ENCODE measurements around the gene KCNIP4.

The KCNIP4 gene

DNA sequence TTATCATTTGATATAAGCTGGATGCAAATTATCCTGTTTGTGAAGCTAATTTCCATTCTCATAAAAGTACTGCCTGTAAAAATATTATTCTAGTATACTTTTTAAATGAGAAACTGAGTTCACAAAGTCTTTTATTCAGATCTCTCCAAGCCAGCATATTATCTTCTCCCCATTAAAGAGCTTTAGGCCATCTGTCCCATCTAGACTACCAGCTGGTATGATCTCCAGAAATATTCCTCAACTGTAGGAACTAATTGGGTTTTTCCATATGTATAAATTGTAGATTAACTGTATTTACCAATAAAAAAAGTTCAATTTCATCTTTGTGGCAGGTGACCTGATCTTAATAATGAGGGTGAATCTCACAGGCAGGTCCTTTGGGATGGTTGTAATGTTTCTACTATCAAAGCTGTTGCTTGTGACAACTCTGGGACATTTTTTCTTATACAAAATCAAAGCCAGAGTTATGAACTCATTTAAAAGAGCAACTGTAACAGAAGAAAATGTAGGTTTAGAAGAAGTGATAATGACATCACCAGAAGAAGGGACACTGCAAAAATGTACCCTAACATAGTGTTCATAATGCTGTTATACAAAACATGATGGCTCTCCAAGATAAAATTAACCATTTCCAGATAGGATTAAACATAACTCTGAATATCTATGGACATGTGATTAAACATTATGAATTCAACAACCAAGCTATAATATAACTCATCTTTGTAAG is 132.8 kb downstream of the KCNIP4 start:
- Histone ChIP-seq H3K36me3 (ENCODE audit: control insufficient read depth, insufficient read depth, low read length) (no peaks in the 10 kb centered on the region), H3K27ac (ENCODE audit: low read length) (no peak overlapping the region), H3K4me1 (ENCODE audit: control insufficient read depth, insufficient read depth, low read length) (no peaks in the 10 kb centered on the region), H3K27me3 (ENCODE audit: control insufficient read depth, insufficient read depth, low read length) (no peaks in the 10 kb centered on the region), H3K9me3 (ENCODE audit: control insufficient read depth, insufficient read depth, low read length) (no peaks in the 10 kb centered on the region), H3K4me3 (ENCODE audit: low read length) (no peak overlapping the region)
- DNase-seq (ENCODE audit: low read depth, low spot score), result no peak

DNA sequence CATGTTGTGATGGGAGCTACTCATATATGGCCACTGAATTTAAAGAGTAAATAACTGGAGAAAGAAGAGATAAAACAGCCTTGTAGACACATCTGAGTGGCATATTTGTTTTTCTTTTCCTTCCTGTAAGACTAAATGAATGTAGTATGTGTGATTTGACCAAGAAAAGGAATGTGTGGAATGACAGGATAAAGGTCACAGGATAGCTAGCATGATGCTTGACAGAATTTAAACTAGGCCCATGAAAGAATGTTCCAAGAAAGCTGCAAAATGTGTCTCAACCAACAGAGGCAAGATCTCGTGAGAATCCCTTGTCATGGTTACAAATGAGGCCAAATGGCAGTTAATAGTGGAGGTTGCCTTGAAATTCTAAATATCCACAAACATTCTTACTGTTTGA is 137.0 kb downstream of the KCNIP4 start:
- no CpG with 5 or more reads among the region's 1 CpG for WGBS (ENCODE audit: insufficient coverage, insufficient read length)

GRCh38 chr4:21806991-21807390 is 141.6 kb downstream of the KCNIP4 start:
- H3K27ac ChIP-seq (ENCODE audit: low read length), result no peak overlapping the region
- no peaks in the 10 kb centered on the region for H3K4me1 ChIP-seq (ENCODE audit: control insufficient read depth, insufficient read depth, low read length)
- no peak for DNase-seq (ENCODE audit: low read depth, low spot score)
- H3K9me3 ChIP-seq (ENCODE audit: control insufficient read depth, insufficient read depth, low read length), result no peaks in the 10 kb centered on the region
- WGBS (ENCODE audit: insufficient coverage, insufficient read length), result no CpG with 5 or more reads among the region's 3 CpGs
- no peaks in the 10 kb centered on the region for H3K36me3 ChIP-seq (ENCODE audit: control insufficient read depth, insufficient read depth, low read length)
- no peaks in the 10 kb centered on the region for H3K27me3 ChIP-seq (ENCODE audit: control insufficient read depth, insufficient read depth, low read length)
- no peak overlapping the region for H3K4me3 ChIP-seq (ENCODE audit: low read length)

More for the DNA sequence above, 137.0 kb downstream of the KCNIP4 start:
- no peak for DNase-seq (ENCODE audit: low read depth, low spot score)
- H3K4me1 ChIP-seq (ENCODE audit: control insufficient read depth, insufficient read depth, low read length), result no peaks in the 10 kb centered on the region
- H3K27ac ChIP-seq (ENCODE audit: low read length), result no peak overlapping the region
- H3K27me3 ChIP-seq (ENCODE audit: control insufficient read depth, insufficient read depth, low read length), result no peaks in the 10 kb centered on the region
- H3K4me3 ChIP-seq (ENCODE audit: low read length), result no peak overlapping the region
- no peaks in the 10 kb centered on the region for H3K9me3 ChIP-seq (ENCODE audit: control insufficient read depth, insufficient read depth, low read length)
- no peaks in the 10 kb centered on the region for H3K36me3 ChIP-seq (ENCODE audit: control insufficient read depth, insufficient read depth, low read length)

- Histone ChIP-seq H3K27ac (ENCODE audit: low read length) (no peak overlapping the region), H3K4me1 (ENCODE audit: control insufficient read depth, insufficient read depth, low read length) (no peaks in the 10 kb centered on the region), H3K9me3 (ENCODE audit: control insufficient read depth, insufficient read depth, low read length) (no peaks in the 10 kb centered on the region), H3K4me3 (ENCODE audit: low read length) (no peak overlapping the region), H3K27me3 (ENCODE audit: control insufficient read depth, insufficient read depth, low read length) (no peaks in the 10 kb centered on the region), H3K36me3 (ENCODE audit: control insufficient read depth, insufficient read depth, low read length) (no peaks in the 10 kb centered on the region)
- WGBS (ENCODE audit: insufficient coverage, insufficient read length), result no CpG with 5 or more reads among the region's 1 CpG
- no peak for DNase-seq (ENCODE audit: low read depth, low spot score)
Measured at GRCh38 chr4:21802406-21802805, 146.2 kb downstream of the KCNIP4 start.

GRCh38 chr4:21801661-21802385 is 146.7 kb downstream of the KCNIP4 start:
- no peak overlapping the region for H3K4me3 ChIP-seq (ENCODE audit: low read length)
- no peak for DNase-seq (ENCODE audit: low read depth, low spot score)
- H3K27ac ChIP-seq (ENCODE audit: low read length), result no peak overlapping the region
- no peaks in the 10 kb centered on the region for H3K36me3 ChIP-seq (ENCODE audit: control insufficient read depth, insufficient read depth, low read length)
- no peaks in the 10 kb centered on the region for H3K27me3 ChIP-seq (ENCODE audit: control insufficient read depth, insufficient read depth, low read length)
- H3K9me3 ChIP-seq (ENCODE audit: control insufficient read depth, insufficient read depth, low read length), result no peaks in the 10 kb centered on the region
- H3K4me1 ChIP-seq (ENCODE audit: control insufficient read depth, insufficient read depth, low read length), result no peaks in the 10 kb centered on the region
- WGBS (ENCODE audit: insufficient coverage, insufficient read length), result no CpG with 5 or more reads among the region's 5 CpGs

GRCh38 chr4:21795091-21795490 is 153.5 kb downstream of the KCNIP4 start:
- H3K36me3 ChIP-seq (ENCODE audit: control insufficient read depth, insufficient read depth, low read length), result no peaks in the 10 kb centered on the region
- H3K4me1 ChIP-seq (ENCODE audit: control insufficient read depth, insufficient read depth, low read length), result no peaks in the 10 kb centered on the region

DNA sequence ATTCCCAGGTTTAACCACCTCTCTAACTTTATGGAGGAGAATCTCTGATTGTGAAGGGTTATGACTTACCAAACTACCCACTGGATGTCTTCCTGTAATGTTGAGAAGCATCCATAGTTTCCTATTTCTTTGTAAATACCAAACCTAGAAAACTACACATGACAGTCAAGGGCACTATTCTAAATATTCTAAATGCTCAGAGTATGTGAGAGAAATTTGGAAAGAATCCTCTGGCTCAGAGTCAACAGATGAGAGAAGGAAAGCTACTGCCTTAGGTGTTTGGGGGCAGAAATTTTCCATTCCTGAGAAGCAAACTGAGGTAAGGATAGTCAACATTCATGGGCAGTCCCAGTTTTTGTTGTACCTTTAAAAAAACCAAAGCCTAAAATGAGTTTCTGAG is 155.8 kb downstream of the KCNIP4 start:
- no peaks in the 10 kb centered on the region for H3K36me3 ChIP-seq (ENCODE audit: control insufficient read depth, insufficient read depth, low read length)
- H3K4me3 ChIP-seq (ENCODE audit: low read length), result no peak overlapping the region
- no peak for DNase-seq (ENCODE audit: low read depth, low spot score)
- H3K27me3 ChIP-seq (ENCODE audit: control insufficient read depth, insufficient read depth, low read length), result no peaks in the 10 kb centered on the region
- H3K4me1 ChIP-seq (ENCODE audit: control insufficient read depth, insufficient read depth, low read length), result no peaks in the 10 kb centered on the region
- H3K27ac ChIP-seq (ENCODE audit: low read length), result no peak overlapping the region
- H3K9me3 ChIP-seq (ENCODE audit: control insufficient read depth, insufficient read depth, low read length), result no peaks in the 10 kb centered on the region

More at GRCh38 chr4:21795091-21795490, 153.5 kb downstream of the KCNIP4 start:
- no peak for DNase-seq (ENCODE audit: low read depth, low spot score)
- Histone ChIP-seq H3K4me3 (ENCODE audit: low read length) (no peak overlapping the region), H3K27me3 (ENCODE audit: control insufficient read depth, insufficient read depth, low read length) (no peaks in the 10 kb centered on the region), H3K27ac (ENCODE audit: low read length) (no peak overlapping the region), H3K9me3 (ENCODE audit: control insufficient read depth, insufficient read depth, low read length) (no peaks in the 10 kb centered on the region)
- WGBS (ENCODE audit: insufficient coverage, insufficient read length), result no CpG with 5 or more reads among the region's 9 CpGs

DNA sequence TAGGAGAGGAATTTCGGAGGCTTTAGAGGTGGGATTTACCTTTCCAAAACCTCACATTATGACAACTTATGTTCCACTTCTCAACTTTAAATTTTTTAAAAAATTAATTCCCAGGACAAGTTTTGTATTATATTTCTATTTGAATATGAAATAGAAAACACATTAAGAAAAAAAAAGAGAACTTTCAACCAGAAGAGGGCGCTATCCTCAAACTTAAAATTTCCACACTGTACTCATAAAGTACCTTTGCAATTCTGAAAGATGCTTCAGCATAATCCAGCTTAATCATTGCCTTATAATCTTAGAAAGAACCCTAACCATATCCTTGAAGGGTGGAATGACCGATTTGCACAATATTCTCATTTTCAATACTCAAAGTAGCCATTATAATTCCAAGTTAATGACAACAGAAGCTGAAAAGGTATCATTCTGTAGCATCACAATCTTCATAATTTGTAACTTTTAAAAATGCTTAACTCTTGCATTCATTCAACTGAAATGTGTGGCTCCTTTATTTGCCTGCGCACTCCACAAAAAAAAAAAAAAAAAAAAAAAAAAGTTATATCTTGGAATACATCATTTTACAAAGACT is 158.0 kb downstream of the KCNIP4 start:
- no peak overlapping the region for H3K4me3 ChIP-seq (ENCODE audit: low read length)
- WGBS (ENCODE audit: insufficient coverage, insufficient read length), result no CpG with 5 or more reads among the region's 4 CpGs
- no peak for DNase-seq (ENCODE audit: low read depth, low spot score)

DNA sequence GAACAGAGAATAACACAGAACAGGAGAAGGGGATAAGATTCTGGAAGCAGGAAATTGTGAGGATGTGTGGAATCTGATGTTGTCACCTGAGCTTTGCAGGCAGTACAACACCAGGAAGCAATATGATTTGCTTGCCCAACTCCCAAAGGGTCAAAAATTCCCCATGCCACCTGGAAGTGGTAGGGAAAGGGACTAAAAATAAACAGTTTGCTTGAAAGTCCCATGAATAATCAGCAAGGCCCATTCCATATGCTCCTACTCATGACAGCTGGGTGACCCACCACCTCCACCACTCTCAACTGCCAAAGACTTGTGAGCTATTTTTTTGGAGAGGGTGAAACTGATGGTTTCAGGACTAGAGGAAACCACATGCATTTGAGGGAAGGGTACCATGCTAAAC is 168.4 kb downstream of the KCNIP4 start:
- no peaks in the 10 kb centered on the region for H3K4me1 ChIP-seq (ENCODE audit: control insufficient read depth, insufficient read depth, low read length)
- no peak overlapping the region for H3K4me3 ChIP-seq (ENCODE audit: low read length)
- no peak for DNase-seq (ENCODE audit: low read depth, low spot score)
- no peaks in the 10 kb centered on the region for H3K27me3 ChIP-seq (ENCODE audit: control insufficient read depth, insufficient read depth, low read length)
- no peak overlapping the region for H3K27ac ChIP-seq (ENCODE audit: low read length)
- H3K9me3 ChIP-seq (ENCODE audit: control insufficient read depth, insufficient read depth, low read length), result no peaks in the 10 kb centered on the region
- no peaks in the 10 kb centered on the region for H3K36me3 ChIP-seq (ENCODE audit: control insufficient read depth, insufficient read depth, low read length)

More for the DNA sequence above, 158.0 kb downstream of the KCNIP4 start:
- Histone ChIP-seq H3K27me3 (ENCODE audit: control insufficient read depth, insufficient read depth, low read length) (no peaks in the 10 kb centered on the region), H3K4me1 (ENCODE audit: control insufficient read depth, insufficient read depth, low read length) (no peaks in the 10 kb centered on the region), H3K36me3 (ENCODE audit: control insufficient read depth, insufficient read depth, low read length) (no peaks in the 10 kb centered on the region), H3K9me3 (ENCODE audit: control insufficient read depth, insufficient read depth, low read length) (no peaks in the 10 kb centered on the region), H3K27ac (ENCODE audit: low read length) (no peak overlapping the region)

DNA sequence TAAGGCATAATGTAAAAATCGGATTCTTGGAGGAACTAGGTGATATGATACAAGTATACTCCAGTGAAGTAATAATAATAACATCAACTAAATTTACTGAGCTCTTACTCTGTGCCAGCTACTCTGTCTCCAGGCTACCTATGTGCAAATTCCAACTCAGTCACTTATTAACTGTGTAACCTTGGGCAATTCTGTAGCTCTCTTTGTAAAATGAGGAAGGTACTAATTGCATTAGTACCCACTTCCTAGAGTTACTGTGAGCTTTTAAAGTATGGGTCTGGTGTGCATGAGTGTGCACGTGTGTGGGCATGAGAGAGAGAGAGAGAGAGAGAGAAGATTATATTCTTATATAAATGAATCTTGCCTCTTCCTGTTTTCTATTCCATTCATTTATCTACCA is 169.9 kb downstream of the KCNIP4 start:
- H3K36me3 ChIP-seq (ENCODE audit: control insufficient read depth, insufficient read depth, low read length), result no peaks in the 10 kb centered on the region
- no CpG with 5 or more reads among the region's 2 CpGs for WGBS (ENCODE audit: insufficient coverage, insufficient read length)
- no peaks in the 10 kb centered on the region for H3K9me3 ChIP-seq (ENCODE audit: control insufficient read depth, insufficient read depth, low read length)
- no peak overlapping the region for H3K27ac ChIP-seq (ENCODE audit: low read length)
- no peak for DNase-seq (ENCODE audit: low read depth, low spot score)
- no peaks in the 10 kb centered on the region for H3K27me3 ChIP-seq (ENCODE audit: control insufficient read depth, insufficient read depth, low read length)
- H3K4me3 ChIP-seq (ENCODE audit: low read length), result no peak overlapping the region
- no peaks in the 10 kb centered on the region for H3K4me1 ChIP-seq (ENCODE audit: control insufficient read depth, insufficient read depth, low read length)
